HG03354 (cell line): ENCODE results near the gene GPALPP1.
A peak's percentile ranks its signal among the peaks of the same experiment; 100 is the strongest.
"Not testable (repeated sequence)": the region's sequence is repeated elsewhere in the genome, so short reads cannot be mapped to it uniquely, and the experiment has no call there.

ENCODE experiments used
- ATAC-seq: cut with Tn5 transposase; IDR thresholded peaks from one replicate; pipeline ENCODE4 v1.9.1; 2021; ENCODE audit warnings: mild to moderate bottlenecking; ENCODE audit not compliant: unreplicated experiment, poor library complexity, severe bottlenecking

Gene GPALPP1

GRCh38 chr13:45003417-45003816, 14.1 kb downstream of the GPALPP1 start:
- ATAC-seq, result no peak

GRCh38 chr13:45004096-45004495, 14.8 kb downstream of the GPALPP1 start:
- no peak for ATAC-seq

GRCh38 chr13:45007225-45007624, 17.9 kb downstream of the GPALPP1 start:
- ATAC-seq, result no peak

GRCh38 chr13:45007823-45008222, 18.5 kb downstream of the GPALPP1 start:
- no peak for ATAC-seq

GRCh38 chr13:45011198-45011597, 21.9 kb downstream of the GPALPP1 start:
- no peak for ATAC-seq

- ATAC-seq, result no peak
Measured at GRCh38 chr13:45015300-45015699, 26.0 kb downstream of the GPALPP1 start.

- ATAC-seq, result no peak
Measured at GRCh38 chr13:45016792-45017425, 27.6 kb downstream of the GPALPP1 start.

GRCh38 chr13:45019981-45020380, 30.6 kb downstream of the GPALPP1 start:
- not testable (repeated sequence) for ATAC-seq

GRCh38 chr13:45021250-45021649, 31.9 kb downstream of the GPALPP1 start:
- no peak for ATAC-seq

- no peak for ATAC-seq
Measured at GRCh38 chr13:45024847-45025246, 35.5 kb downstream of the GPALPP1 start.

GRCh38 chr13:45034342-45034741, 45.0 kb downstream of the GPALPP1 start:
- ATAC-seq, result no peak

- ATAC-seq, result no peak
Measured at GRCh38 chr13:45036206-45036605, 46.9 kb downstream of the GPALPP1 start.

GRCh38 chr13:45040173-45040572, 50.8 kb downstream of the GPALPP1 start:
- no peak for ATAC-seq

GRCh38 chr13:45040622-45041021, 51.3 kb downstream of the GPALPP1 start:
- ATAC-seq, result no peak

GRCh38 chr13:45042539-45042938, 53.2 kb downstream of the GPALPP1 start:
- no peak for ATAC-seq

- ATAC-seq, result no peak
Measured at GRCh38 chr13:45046445-45046844, 57.1 kb downstream of the GPALPP1 start.

- peak; percentile 77 for ATAC-seq
Measured at GRCh38 chr13:45047394-45048310, 58.3 kb downstream of the GPALPP1 start.

- no peak for ATAC-seq
Measured at GRCh38 chr13:45048890-45049407, 59.6 kb downstream of the GPALPP1 start.

GRCh38 chr13:45049478-45049877, 60.1 kb downstream of the GPALPP1 start:
- no peak for ATAC-seq

GRCh38 chr13:45051315-45051714, 62.0 kb downstream of the GPALPP1 start:
- ATAC-seq, result no peak
